ENCODE results near the gene CENPX.

The CENPX gene

DNA sequence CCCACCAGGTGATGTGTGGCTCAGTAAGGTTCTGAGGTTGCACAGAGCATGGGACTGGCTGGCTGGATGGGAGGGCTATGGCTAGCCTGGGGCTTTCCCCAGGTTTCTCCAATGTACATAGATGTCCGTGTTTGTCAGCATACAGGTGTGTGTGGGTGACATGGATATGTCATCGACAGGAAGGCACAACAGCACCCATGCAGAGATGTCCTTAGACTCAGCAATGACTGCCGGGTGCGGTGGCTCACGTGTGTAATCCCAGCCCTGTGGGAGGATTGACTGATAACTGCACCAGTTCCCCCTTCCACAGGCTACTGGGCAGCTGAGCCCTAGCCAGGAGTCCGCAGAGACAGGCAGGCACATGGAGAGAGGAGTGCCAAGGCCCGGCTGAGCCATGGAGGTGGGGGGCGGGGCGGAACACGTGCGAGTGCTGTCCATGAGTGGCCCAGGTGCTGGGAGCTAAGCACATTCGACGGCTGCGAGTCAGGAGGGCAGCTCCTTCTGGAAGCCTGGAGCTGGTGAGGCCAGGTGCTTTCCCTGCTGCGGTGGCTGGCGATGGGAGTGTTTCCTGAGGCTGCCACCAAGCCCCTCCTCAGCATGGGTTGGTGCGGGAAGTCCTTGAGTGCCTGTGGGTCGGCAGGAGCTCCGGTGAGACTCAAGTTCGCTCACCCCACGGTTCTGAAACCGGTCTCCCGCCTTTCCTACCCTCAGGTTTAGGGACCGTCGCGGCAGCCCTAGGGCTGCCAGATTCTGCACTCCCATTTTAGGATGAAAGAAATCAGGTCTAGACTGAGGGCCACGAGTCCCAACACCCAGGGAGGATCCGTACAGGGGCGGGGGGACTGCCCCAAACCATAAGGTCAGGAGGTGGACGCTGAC is 46.1 kb downstream of the CENPX start:
- DNase-seq, result no peak

GRCh38 chr17:81973432-81973831 is 49.2 kb downstream of the CENPX start:
- no peak for DNase-seq

GRCh38 chr17:81968850-81969812 is 53.5 kb downstream of the CENPX start:
- no peak for DNase-seq

Measured in cortex of kidney (tissue), 1 donor.